GM13977 (cell line): ENCODE results near the gene SERPINB13.

Source experiments
- DNase-seq: peaks from one replicate; pipeline ENCODE4 v3.0.0; 2012; ENCODE audit warnings: low spot score
- CTCF ChIP-seq: IDR thresholded peaks from 2 replicates; pipeline ENCODE4 v1.5.1; 2012; ENCODE audit warnings: mild to moderate bottlenecking, control low read depth; ENCODE audit not compliant: insufficient read depth; ENCODE audit errors: extremely low read depth, missing control alignments
- in situ Hi-C: fragments of 300-500 bp; cut with MboI; formaldehyde crosslinking; loops from one replicate; pipeline ENCODE4 v1.12.0; 2022; ENCODE audit warnings: low sequenced_read_pairs, low pct_unique_long_range_greater_than_20kb, mixed read lengths, inconsistent platforms; ENCODE audit not compliant: unreplicated experiment

SERPINB13 gene

DNA sequence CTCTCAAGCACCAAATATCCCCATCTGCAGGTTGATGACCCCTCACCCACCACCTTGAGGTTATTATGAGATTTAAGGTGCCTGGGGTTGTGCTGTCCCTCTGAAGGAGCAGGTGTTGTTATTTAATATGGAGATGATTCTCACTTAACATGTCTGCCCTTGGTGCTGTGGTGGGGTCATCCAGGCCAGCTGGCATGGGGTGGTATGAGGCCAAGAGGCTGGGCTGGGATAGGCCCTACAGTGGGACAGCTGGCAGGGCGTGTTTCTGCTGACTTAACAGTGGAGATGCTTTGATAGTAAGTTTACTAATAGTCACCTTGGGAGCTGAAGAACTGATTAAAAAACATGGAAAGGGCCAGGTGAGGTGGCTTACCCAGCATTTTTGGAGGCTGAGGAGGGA lies 22.6 kb upstream of the SERPINB13 start:
- no peak for TF ChIP-seq CTCF
- no peak for DNase-seq
- in situ Hi-C loops = no loop called here

- in situ Hi-C loops = no loop called here
- DNase-seq = no peak
- TF ChIP-seq CTCF = no peak
Measured at GRCh38 chr18:63567276-63567675, 19.9 kb upstream of the SERPINB13 start.

GRCh38 chr18:63567825-63568224 lies 19.3 kb upstream of the SERPINB13 start:
- no peak for TF ChIP-seq CTCF

GRCh38 chr18:63570721-63571120 lies 16.4 kb upstream of the SERPINB13 start:
- in situ Hi-C loops = loop anchor here (10.0 kb wide), 1 partner anchor 46 kb away; no protein-coding TSS in a partner anchor
- no peak for DNase-seq
- TF ChIP-seq CTCF = no peak

More at GRCh38 chr18:63567825-63568224, 19.3 kb upstream of the SERPINB13 start:
- no peak for DNase-seq
- in situ Hi-C loops = no loop called here

DNA sequence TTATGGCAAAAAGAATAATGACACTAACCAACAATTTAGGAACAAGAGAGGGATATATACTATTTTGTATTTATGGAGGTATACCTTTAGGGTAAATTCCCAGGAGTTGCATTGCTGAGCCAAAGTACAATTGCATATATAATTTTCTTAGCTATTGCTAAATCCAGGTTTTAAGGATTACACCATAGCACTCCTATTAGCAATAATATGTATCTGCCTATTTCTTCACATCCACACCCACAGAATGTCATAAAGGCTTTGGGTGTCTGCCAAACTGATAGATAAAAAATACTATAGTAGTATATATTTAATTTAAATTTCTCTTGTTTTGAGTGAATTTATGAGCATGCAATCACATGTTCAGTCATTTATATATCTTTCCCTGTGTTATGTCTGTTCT lies 11.5 kb upstream of the SERPINB13 start:
- no peak for DNase-seq
- TF ChIP-seq CTCF = no peak
- in situ Hi-C loops = loop anchor here (10.0 to 25.0 kb wide), 2 partner anchors 51 to 262 kb away; no protein-coding TSS in a partner anchor

- peak; percentile 28 for DNase-seq
- TF ChIP-seq CTCF = peak; percentile 79
- in situ Hi-C loops = loop anchor here (10.0 to 25.0 kb wide), 2 partner anchors 54 to 259 kb away; no protein-coding TSS in a partner anchor
Measured at GRCh38 chr18:63578357-63578958, 8.7 kb upstream of the SERPINB13 start.
